HEK293 (cell line): ENCODE results near the gene CD244.

Experiments used
- CTCF ChIA-PET: fragments of 350-600 bp; formaldehyde crosslinking; extraction: SDS; loops from one replicate; lab custom pipeline; 2021; ENCODE audit warnings: antibody characterized with exemption; lab: Yijun Ruan, JAX
- POLR2A ChIA-PET: fragments of 300-600 bp; formaldehyde crosslinking; extraction: SDS; loops from one replicate; lab custom pipeline; 2020; ENCODE audit warnings: antibody characterized with exemption, inconsistent platforms; lab: Yijun Ruan, JAX
- H3K27ac ChIP-seq: fragments of 200-500 bp; sonication (Bioruptor generic); 2 replicates; pipeline ENCODE4 v1.5.1; 2014; ENCODE audit warnings: low read depth, low read length, control low read depth, inconsistent platforms; ENCODE audit errors: extremely low read depth
- H3K36me3 ChIP-seq, 2 experiments: fragments of 200-500 bp in 1 of 2; sonication (Bioruptor generic) in 1 of 2; 1 replicate in 1 of 2; 2 replicates in 1 of 2; pipeline ENCODE4 v1.5.1; 2014 to 2017; ENCODE audit warnings: inconsistent platforms in 2 of 2, low read length in 2 of 2; ENCODE audit not compliant: control insufficient read depth in 2 of 2, insufficient read depth in 1 of 2
- H3K4me1 ChIP-seq: fragments of 200-500 bp; sonication (Bioruptor generic); 2 replicates; pipeline ENCODE4 v1.5.1; 2014; ENCODE audit warnings: mild to moderate bottlenecking, low read length, inconsistent platforms; ENCODE audit not compliant: control insufficient read depth, insufficient read depth
- H3K4me3 ChIP-seq: 2 replicates; pipeline ENCODE4 v1.5.1; 2011; ENCODE audit warnings: low read depth, mild to moderate bottlenecking, control low read depth, low read length, moderate library complexity
- H3K9me3 ChIP-seq: fragments of 200-500 bp; sonication (Bioruptor generic); 2 replicates; pipeline ENCODE4 v1.5.1; 2014; ENCODE audit warnings: low read depth, low read length, inconsistent platforms; ENCODE audit not compliant: control insufficient read depth, insufficient read depth
- FEZF1 ChIP-seq: fragments of 450-650 bp; formaldehyde crosslinking; IDR thresholded peaks from 2 replicates; pipeline ENCODE4 v1.5.1; 2016; ENCODE audit warnings: missing biosample characterization, missing genetic modification characterization
- HOXC10 ChIP-seq: sonication (generic); formaldehyde crosslinking; IDR thresholded peaks from 2 replicates; pipeline ENCODE4 v1.8.1; 2023; ENCODE audit warnings: mild to moderate bottlenecking, missing genetic modification reagents
- OVOL3 ChIP-seq: fragments of 450-650 bp; formaldehyde crosslinking; IDR thresholded peaks from 2 replicates; pipeline ENCODE4 v1.5.1; 2016; ENCODE audit warnings: missing biosample characterization, missing genetic modification characterization
- PRDM6 ChIP-seq: fragments of 450-650 bp; formaldehyde crosslinking; IDR thresholded peaks from 2 replicates; pipeline ENCODE4 v1.5.1; 2017; ENCODE audit warnings: missing biosample characterization, missing genetic modification characterization
- REST ChIP-seq: fragments of 450-650 bp; formaldehyde crosslinking; IDR thresholded peaks from 2 replicates; pipeline ENCODE4 v1.5.1; 2016; ENCODE audit warnings: missing biosample characterization, missing genetic modification characterization
- SCRT2 ChIP-seq: fragments of 450-650 bp; formaldehyde crosslinking; IDR thresholded peaks from 2 replicates; pipeline ENCODE4 v1.5.1; 2016; ENCODE audit warnings: missing biosample characterization, missing genetic modification characterization
- TRIM28 ChIP-seq: IDR thresholded peaks from 2 replicates; pipeline ENCODE4 v1.6.1; 2011; ENCODE audit warnings: low read length, control low read depth, borderline replicate concordance
- YY1 ChIP-seq: fragments of 450-650 bp; formaldehyde crosslinking; IDR thresholded peaks from 2 replicates; pipeline ENCODE4 v1.5.1; 2018; ENCODE audit warnings: missing biosample characterization, missing genetic modification characterization
- ZBTB11 ChIP-seq: fragments of 450-650 bp; formaldehyde crosslinking; conservative IDR thresholded peaks from 2 replicates; pipeline ENCODE4 v1.5.1; 2016; ENCODE audit warnings: low read depth, missing biosample characterization, missing genetic modification characterization
- ZNF221 ChIP-seq: fragments of 450-650 bp; formaldehyde crosslinking; IDR thresholded peaks from 2 replicates; pipeline ENCODE4 v1.5.1; 2017; ENCODE audit warnings: missing biosample characterization, missing genetic modification characterization, borderline replicate concordance
- ZNF23 ChIP-seq: fragments of 450-650 bp; formaldehyde crosslinking; IDR thresholded peaks from 2 replicates; pipeline ENCODE4 v1.5.1; 2016; ENCODE audit warnings: missing biosample characterization, missing genetic modification characterization, borderline replicate concordance
- ZNF266 ChIP-seq: fragments of 450-650 bp; formaldehyde crosslinking; IDR thresholded peaks from 2 replicates; pipeline ENCODE4 v1.5.1; 2016; ENCODE audit warnings: missing biosample characterization, missing genetic modification characterization, low read depth
- ZNF324 ChIP-seq: fragments of 450-650 bp; formaldehyde crosslinking; IDR thresholded peaks from 2 replicates; pipeline ENCODE4 v1.5.1; 2016; ENCODE audit warnings: missing biosample characterization, missing genetic modification characterization
- ZNF521 ChIP-seq: fragments of 450-650 bp; formaldehyde crosslinking; IDR thresholded peaks from 2 replicates; pipeline ENCODE4 v1.5.1; 2017; ENCODE audit warnings: missing biosample characterization, mild to moderate bottlenecking, missing genetic modification characterization
- ZNF548 ChIP-seq: fragments of 450-650 bp; formaldehyde crosslinking; IDR thresholded peaks from 2 replicates; pipeline ENCODE4 v1.5.1; 2016; ENCODE audit warnings: missing biosample characterization, missing genetic modification characterization
- ZNF549 ChIP-seq: fragments of 450-650 bp; IDR thresholded peaks from 2 replicates; pipeline ENCODE4 v1.5.1; 2018; ENCODE audit warnings: missing biosample characterization, missing genetic modification characterization, mild to moderate bottlenecking, inconsistent platforms, moderate library complexity
- ZNF610 ChIP-seq: fragments of 450-650 bp; formaldehyde crosslinking; IDR thresholded peaks from 2 replicates; pipeline ENCODE4 v1.5.1; 2016; ENCODE audit warnings: missing biosample characterization, missing genetic modification characterization, borderline replicate concordance
- ZSCAN16 ChIP-seq: fragments of 450-650 bp; formaldehyde crosslinking; IDR thresholded peaks from 2 replicates; pipeline ENCODE4 v1.5.1; 2016; ENCODE audit warnings: missing biosample characterization, missing genetic modification characterization
- ZSCAN4 ChIP-seq: fragments of 450-650 bp; formaldehyde crosslinking; IDR thresholded peaks from 2 replicates; pipeline ENCODE4 v1.5.1; 2017; ENCODE audit warnings: missing biosample characterization, missing genetic modification characterization

Gene CD244

GRCh38 chr1:160808289-160808688, 54.4 kb downstream of the CD244 start:
- H3K4me1 ChIP-seq = no peaks in the 10 kb centered on the region
- TF ChIP-seq ZNF221 (tag by site-specific recombination) = no peak
- no peak for TF ChIP-seq REST (tag by site-specific recombination)
- TF ChIP-seq ZNF549 (tag by site-specific recombination) = no peak
- no peak for TF ChIP-seq PRDM6 (tag by site-specific recombination)
- no peak for TF ChIP-seq ZNF266 (tag by site-specific recombination)
- TF ChIP-seq, all 188 proteins: peak for 0
- H3K4me3 ChIP-seq = no peak overlapping the region
- no peaks in the 10 kb centered on the region for H3K36me3 ChIP-seq
- POLR2A ChIA-PET = no interaction called here
- H3K9me3 ChIP-seq = no peaks in the 10 kb centered on the region
- H3K27ac ChIP-seq = no peak overlapping the region
- CTCF ChIA-PET = no interaction called here

GRCh38 chr1:160807738-160808137, 54.9 kb downstream of the CD244 start:
- POLR2A ChIA-PET = no interaction called here
- Histone ChIP-seq H3K27ac (no peak overlapping the region), H3K36me3 (no peaks in the 10 kb centered on the region), H3K4me3 (no peak overlapping the region), H3K9me3 (no peaks in the 10 kb centered on the region), H3K4me1 (no peaks in the 10 kb centered on the region)
- TF ChIP-seq ZNF324 (tag by site-specific recombination) (no peak), ZNF23 (tag by site-specific recombination) (no peak), ZSCAN4 (tag by site-specific recombination) (no peak), SCRT2 (tag by site-specific recombination) (no peak), HOXC10 (CRISPR knock-in tag) (no peak), ZBTB11 (tag by site-specific recombination) (no peak), TRIM28 (no peak), ZSCAN16 (tag by site-specific recombination) (no peak), OVOL3 (tag by site-specific recombination) (no peak), ZNF610 (tag by site-specific recombination) (no peak), FEZF1 (tag by site-specific recombination) (no peak), YY1 (tag by site-specific recombination) (no peak), ZNF521 (tag by site-specific recombination) (no peak), ZNF548 (tag by site-specific recombination) (no peak)
- CTCF ChIA-PET = no interaction called here
